Retinal pigment epithelial cell (primary cell): ENCODE data around the gene PGC.

Source experiments
- DNase-seq: peaks from one replicate; pipeline ENCODE4 v3.0.0-alpha.2; 2010; ENCODE audit warnings: low read depth
- H3K4me3 ChIP-seq: 2 replicates; pipeline ENCODE4 v1.5.1; 2011; ENCODE audit warnings: mild to moderate bottlenecking, low read length, control low read depth, moderate library complexity
- CTCF ChIP-seq: conservative IDR thresholded peaks from 2 replicates; pipeline ENCODE4 v1.5.1; 2011; ENCODE audit warnings: low read depth, low read length, control low read depth, inconsistent platforms

Gene PGC

DNA sequence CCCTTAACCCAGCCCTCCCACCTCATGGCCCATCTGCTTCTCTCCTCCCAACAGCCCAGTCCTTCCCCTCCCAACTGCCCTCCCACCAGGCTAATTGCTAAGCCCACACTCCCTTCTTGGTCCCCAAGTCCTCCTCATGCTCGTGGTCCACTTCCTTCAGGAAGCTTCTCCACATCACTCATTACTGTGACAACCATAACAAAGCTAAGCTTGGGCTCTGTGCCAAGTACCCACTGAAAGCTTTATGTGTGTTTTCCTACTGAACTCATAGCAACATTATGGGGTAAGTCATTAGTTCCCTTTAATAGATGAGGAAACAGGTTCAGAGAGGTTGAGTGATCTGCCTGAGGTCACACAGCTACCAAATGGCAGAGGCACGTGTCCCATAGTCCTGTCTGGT lies 16.3 kb upstream of the PGC start:
- H3K4me3 ChIP-seq = no peak overlapping the region
- no peak for DNase-seq
- TF ChIP-seq CTCF = no peak

DNA sequence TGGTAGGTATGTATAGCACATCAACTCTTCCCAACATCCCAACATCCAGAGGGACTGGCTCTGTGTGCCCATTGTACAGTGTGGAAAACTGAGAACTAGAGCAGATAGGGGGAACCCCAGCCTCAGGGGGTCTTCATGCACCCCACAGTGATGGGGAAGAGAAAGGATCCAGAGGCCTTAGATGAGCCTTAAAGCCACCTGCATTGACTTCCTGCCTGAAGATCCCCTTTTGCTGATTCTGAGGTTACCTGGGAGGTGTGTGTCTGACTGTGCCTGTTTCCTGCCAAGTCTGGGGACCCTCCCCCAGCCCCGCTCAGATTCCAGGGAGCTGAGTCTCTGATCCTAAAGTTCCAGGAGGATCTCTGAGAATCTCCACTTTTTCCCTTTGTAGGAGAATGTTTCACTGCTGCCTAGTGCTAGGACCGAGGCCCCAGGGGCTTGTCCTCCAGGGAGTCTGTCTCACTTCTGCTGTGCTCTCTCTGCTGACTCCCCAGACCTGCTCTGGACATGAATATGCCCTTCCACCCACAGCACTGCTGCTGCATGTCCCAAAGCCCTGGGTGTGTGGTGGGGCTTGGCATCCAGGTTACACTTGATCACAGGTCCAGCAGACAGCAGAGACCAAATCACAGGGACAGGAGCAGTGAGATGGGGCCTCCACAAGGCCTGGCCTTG lies 12.8 kb upstream of the PGC start:
- TF ChIP-seq CTCF = no peak
- no peak for DNase-seq
- H3K4me3 ChIP-seq = no peak overlapping the region

GRCh38 chr6:41759106-41759904 lies 12.1 kb upstream of the PGC start:
- no peak overlapping the region for H3K4me3 ChIP-seq
- no peak for DNase-seq
- TF ChIP-seq CTCF = no peak

DNA sequence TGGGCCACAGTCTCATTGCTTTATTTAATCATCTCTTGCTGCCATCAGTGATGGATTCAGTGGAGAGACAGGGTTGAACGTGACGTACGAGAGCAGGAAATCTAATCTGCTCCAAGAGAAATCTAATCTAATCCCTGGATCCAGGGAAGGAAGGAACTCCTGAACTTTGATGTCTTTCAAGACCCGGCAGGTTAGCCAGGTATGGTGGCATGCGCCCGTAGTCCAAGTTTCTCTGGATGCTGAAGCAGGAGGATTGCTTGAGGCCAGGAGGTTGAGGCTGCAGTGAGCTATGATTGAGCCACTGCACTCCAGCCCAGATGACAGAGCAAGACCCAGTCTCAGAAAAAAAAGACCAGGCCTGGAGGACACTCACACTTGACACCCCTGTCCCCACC lies 11.4 kb upstream of the PGC start:
- H3K4me3 ChIP-seq = no peak overlapping the region
- TF ChIP-seq CTCF = no peak
- DNase-seq = no peak

- DNase-seq = no peak
- TF ChIP-seq CTCF = no peak
- H3K4me3 ChIP-seq = no peak overlapping the region
Observed at GRCh38 chr6:41757931-41758640, 10.9 kb upstream of the PGC start.

- no peak overlapping the region for H3K4me3 ChIP-seq
- no peak for DNase-seq
- TF ChIP-seq CTCF = no peak
Observed at GRCh38 chr6:41757271-41757670, 10.1 kb upstream of the PGC start.
